ENCODE measurements around the gene LCAT. TPM values are rescaled to one million over a fixed set of nuclear protein-coding genes. Genes with fewer than 3 reads are reported as not detected.

Gene LCAT
- total and polyA plus RNA-seq, 9 of the 15 experiments (the other 6 are each of a cell fraction or from before 2014, with no cell fraction given) = 0.46 to 21.0 (median 5.0) TPM

DNA sequence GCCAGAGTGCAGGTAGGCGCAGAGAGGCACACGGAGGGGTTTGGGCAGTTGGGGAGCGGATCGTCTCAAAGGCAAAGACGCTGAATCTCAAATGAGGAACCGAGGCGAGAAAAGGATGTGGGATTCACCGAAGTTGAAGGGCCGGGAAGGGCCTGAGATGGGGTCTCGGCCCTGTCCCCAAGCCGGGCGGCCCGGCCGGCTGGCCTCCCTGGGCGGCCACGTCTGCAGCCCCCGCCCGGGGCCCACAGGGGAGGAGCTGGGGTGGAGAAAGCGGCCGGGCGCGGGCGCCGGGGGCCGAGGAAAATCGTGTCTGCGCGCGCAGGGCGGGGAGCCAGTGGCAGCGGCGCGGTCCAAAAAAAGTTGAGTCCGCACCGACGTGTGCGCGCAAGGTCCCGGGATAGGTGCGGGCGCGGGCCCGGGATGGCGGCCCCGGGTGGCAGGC lies 24.1 kb upstream of the LCAT start:
- Histone ChIP-seq H3K4me1 (replicated peaks in 1 of 2; ENCODE audit: control insufficient read depth in 2 of 2, insufficient read depth in 2 of 2, low read length in 2 of 2) (peaks cover 23 to 49% of the 10 kb centered on the region in 2 experiments; a peak in 4 of 5 replicates), H3K36me3 (ENCODE audit: control insufficient read depth, insufficient read depth, low read length) (peaks cover 23% of the 10 kb centered on the region; the same call in 2 of the 3 replicates), H3K9me1 (ENCODE audit: control insufficient read depth, insufficient read depth, low read length) (peaks cover 8% of the 10 kb centered on the region), H3K27ac (ENCODE audit: extremely low read depth, low read depth, low read length) (peak overlapping the region; percentile 94), H3K4me2 (ENCODE audit: insufficient read depth, low read length) (peak overlapping the region; percentile 98), H3K4me3 (peak overlapping the region; percentile 84), H3K9ac (ENCODE audit: insufficient read depth in 1 of 2, low read depth in 2 of 2, low read length in 2 of 2) (peak overlapping the region; percentile 94 to 97), H2AFZ (ENCODE audit: low read depth, low read length) (peak overlapping the region; percentile 97), H4K20me1 (replicated peaks; ENCODE audit: control insufficient read depth, insufficient read depth, low read length) (peaks cover 23% of the 10 kb centered on the region), H3K9me3 (replicated peaks; ENCODE audit: control insufficient read depth, insufficient read depth, low read depth, low read length) (no peaks in the 10 kb centered on the region), H3K27me3 (ENCODE audit: control insufficient read depth in 2 of 2, insufficient read depth in 2 of 2, low read length in 2 of 2) (no peaks in the 10 kb centered on the region), H3K79me2 (ENCODE audit: control insufficient read depth, insufficient read depth, low read length) (peaks cover 28% of the 10 kb centered on the region)
- DNase-seq (ENCODE audit: extremely low read depth in 1 of 4, low spot score in 3 of 4) (peak; percentile 64 to 84 (median 78)), FAIRE-seq (no peak), ATAC-seq (peak; percentile 67)
- CTCF ChIA-PET (ENCODE audit: low intra/inter-chr PET ratio) = no interaction called here
- intact Hi-C loops (cut with micrococcal nuclease) (no loop called here), in situ Hi-C loops (cut with MboI) (no loop called here)
- no TSS peak for BruUV-seq (replicated peaks)
- POLR2A ChIA-PET = interaction anchor here (1.0 to 1.2 kb wide), 2 partner anchors 8 to 74 kb away, joined by 5 read pairs; no protein-coding TSS in a partner anchor
- under 1% methylated on average over 23 of the region's 45 CpGs for WGBS (ENCODE audit: insufficient coverage, low coverage, missing lambda C conversion rate)
- TF ChIP-seq HDAC2 (IDR thresholded peaks at IDR 0.05) = no peak
- TF ChIP-seq OTX1 (CRISPR knock-in tag; IDR thresholded peaks at IDR 0.05) = no peak
- TF ChIP-seq, protein P1, sequence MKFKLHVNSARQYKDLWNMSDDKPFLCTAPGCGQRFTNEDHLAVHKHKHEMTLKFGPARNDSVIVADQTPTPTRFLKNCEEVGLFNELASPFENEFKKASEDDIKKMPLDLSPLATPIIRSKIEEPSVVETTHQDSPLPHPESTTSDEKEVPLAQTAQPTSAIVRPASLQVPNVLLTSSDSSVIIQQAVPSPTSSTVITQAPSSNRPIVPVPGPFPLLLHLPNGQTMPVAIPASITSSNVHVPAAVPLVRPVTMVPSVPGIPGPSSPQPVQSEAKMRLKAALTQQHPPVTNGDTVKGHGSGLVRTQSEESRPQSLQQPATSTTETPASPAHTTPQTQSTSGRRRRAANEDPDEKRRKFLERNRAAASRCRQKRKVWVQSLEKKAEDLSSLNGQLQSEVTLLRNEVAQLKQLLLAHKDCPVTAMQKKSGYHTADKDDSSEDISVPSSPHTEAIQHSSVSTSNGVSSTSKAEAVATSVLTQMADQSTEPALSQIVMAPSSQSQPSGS (CRISPR knock-in tag; IDR thresholded peaks at IDR 0.05) = no peak
- TF ChIP-seq, protein P2, sequence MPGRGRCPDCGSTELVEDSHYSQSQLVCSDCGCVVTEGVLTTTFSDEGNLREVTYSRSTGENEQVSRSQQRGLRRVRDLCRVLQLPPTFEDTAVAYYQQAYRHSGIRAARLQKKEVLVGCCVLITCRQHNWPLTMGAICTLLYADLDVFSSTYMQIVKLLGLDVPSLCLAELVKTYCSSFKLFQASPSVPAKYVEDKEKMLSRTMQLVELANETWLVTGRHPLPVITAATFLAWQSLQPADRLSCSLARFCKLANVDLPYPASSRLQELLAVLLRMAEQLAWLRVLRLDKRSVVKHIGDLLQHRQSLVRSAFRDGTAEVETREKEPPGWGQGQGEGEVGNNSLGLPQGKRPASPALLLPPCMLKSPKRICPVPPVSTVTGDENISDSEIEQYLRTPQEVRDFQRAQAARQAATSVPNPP (IDR thresholded peaks at IDR 0.05; ENCODE audit: borderline replicate concordance, insufficient read depth, insufficient read length) = no peak
- TF ChIP-seq BCOR (IDR thresholded peaks at IDR 0.05) = no peak
- TF ChIP-seq GATAD2A (IDR thresholded peaks at IDR 0.05) = no peak
- no peak for TF ChIP-seq SREBF2 (CRISPR knock-in tag; IDR thresholded peaks at IDR 0.05)
- TF ChIP-seq COPS2 (conservative IDR thresholded peaks at IDR 0.05) = no peak
- no peak for TF ChIP-seq SMARCE1 (IDR thresholded peaks at IDR 0.05)
- no peak for TF ChIP-seq ZNF174 (CRISPR knock-in tag; IDR thresholded peaks at IDR 0.05)
- TF ChIP-seq, protein P3, sequence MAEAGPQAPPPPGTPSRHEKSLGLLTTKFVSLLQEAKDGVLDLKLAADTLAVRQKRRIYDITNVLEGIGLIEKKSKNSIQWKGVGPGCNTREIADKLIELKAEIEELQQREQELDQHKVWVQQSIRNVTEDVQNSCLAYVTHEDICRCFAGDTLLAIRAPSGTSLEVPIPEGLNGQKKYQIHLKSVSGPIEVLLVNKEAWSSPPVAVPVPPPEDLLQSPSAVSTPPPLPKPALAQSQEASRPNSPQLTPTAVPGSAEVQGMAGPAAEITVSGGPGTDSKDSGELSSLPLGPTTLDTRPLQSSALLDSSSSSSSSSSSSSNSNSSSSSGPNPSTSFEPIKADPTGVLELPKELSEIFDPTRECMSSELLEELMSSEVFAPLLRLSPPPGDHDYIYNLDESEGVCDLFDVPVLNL (CRISPR knock-in tag; IDR thresholded peaks at IDR 0.05; ENCODE audit: low read depth) = no peak
- peak; percentile 53 for TF ChIP-seq SAP30 (IDR thresholded peaks at IDR 0.05; ENCODE audit: borderline replicate concordance, insufficient read depth, low read depth, low read length, poor library complexity, severe bottlenecking)
- TF ChIP-seq MAX (CRISPR knock-in tag; IDR thresholded peaks at IDR 0.05) = no peak
- TF ChIP-seq NFYB (IDR thresholded peaks at IDR 0.05; ENCODE audit: extremely low read depth, insufficient read length) = no peak
- TF ChIP-seq NCOA6 (IDR thresholded peaks at IDR 0.05) = no peak
- TF ChIP-seq E2F1 (CRISPR knock-in tag; IDR thresholded peaks at IDR 0.05) = 0 out of 2 replicates have a peak, but pooled peaks have one; percentile 29
- no peak for TF ChIP-seq ZNF583 (CRISPR knock-in tag; IDR thresholded peaks at IDR 0.05)
